Measurements from ENCODE around the gene NHSL2.

NHSL2 gene

GRCh38 chrX:72124540-72125201 lies 214.0 kb downstream of the NHSL2 start:
- no peaks in the 10 kb centered on the region for H3K27me3 Mint-ChIP-seq (ENCODE audit: low read depth)
- peaks cover 9% of the 10 kb centered on the region for H3K9me3 Mint-ChIP-seq
- TF ChIP-seq, protein P1, sequence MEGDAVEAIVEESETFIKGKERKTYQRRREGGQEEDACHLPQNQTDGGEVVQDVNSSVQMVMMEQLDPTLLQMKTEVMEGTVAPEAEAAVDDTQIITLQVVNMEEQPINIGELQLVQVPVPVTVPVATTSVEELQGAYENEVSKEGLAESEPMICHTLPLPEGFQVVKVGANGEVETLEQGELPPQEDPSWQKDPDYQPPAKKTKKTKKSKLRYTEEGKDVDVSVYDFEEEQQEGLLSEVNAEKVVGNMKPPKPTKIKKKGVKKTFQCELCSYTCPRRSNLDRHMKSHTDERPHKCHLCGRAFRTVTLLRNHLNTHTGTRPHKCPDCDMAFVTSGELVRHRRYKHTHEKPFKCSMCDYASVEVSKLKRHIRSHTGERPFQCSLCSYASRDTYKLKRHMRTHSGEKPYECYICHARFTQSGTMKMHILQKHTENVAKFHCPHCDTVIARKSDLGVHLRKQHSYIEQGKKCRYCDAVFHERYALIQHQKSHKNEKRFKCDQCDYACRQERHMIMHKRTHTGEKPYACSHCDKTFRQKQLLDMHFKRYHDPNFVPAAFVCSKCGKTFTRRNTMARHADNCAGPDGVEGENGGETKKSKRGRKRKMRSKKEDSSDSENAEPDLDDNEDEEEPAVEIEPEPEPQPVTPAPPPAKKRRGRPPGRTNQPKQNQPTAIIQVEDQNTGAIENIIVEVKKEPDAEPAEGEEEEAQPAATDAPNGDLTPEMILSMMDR (IDR thresholded peaks at IDR 0.05; ENCODE audit: unreplicated experiment in 3 of 3) = no peak
- H3K4me1 Mint-ChIP-seq = peaks cover 67% of the 10 kb centered on the region
- no peak overlapping the region for H3K4me3 Mint-ChIP-seq
- peaks cover 11% of the 10 kb centered on the region for H3K36me3 Mint-ChIP-seq (ENCODE audit: low read depth)
- H3K27ac Mint-ChIP-seq = peak overlapping the region; percentile 54 to 97 (median 76)

GRCh38 chrX:72125331-72126047 lies 214.8 kb downstream of the NHSL2 start:
- Mint-ChIP-seq H3K27me3 (ENCODE audit: low read depth) (no peaks in the 10 kb centered on the region), H3K36me3 (ENCODE audit: low read depth) (peaks cover 19% of the 10 kb centered on the region), H3K4me3 (no peak overlapping the region), H3K9me3 (peaks cover 16% of the 10 kb centered on the region), H3K27ac (peak overlapping the region; percentile 52 to 97 (median 76)), H3K4me1 (peaks cover 71% of the 10 kb centered on the region)
- TF ChIP-seq, protein P1 (IDR thresholded peaks at IDR 0.05; ENCODE audit: unreplicated experiment in 3 of 3) = no peak

- Mint-ChIP-seq H3K27ac (peak overlapping the region; percentile 67 to 83 (median 76)), H3K36me3 (ENCODE audit: low read depth) (peaks cover 21% of the 10 kb centered on the region), H3K4me3 (no peak overlapping the region), H3K27me3 (ENCODE audit: low read depth) (no peaks in the 10 kb centered on the region), H3K9me3 (peaks cover 18% of the 10 kb centered on the region), H3K4me1 (peaks cover 67% of the 10 kb centered on the region)
- TF ChIP-seq, protein P1 (IDR thresholded peaks at IDR 0.05; ENCODE audit: unreplicated experiment in 3 of 3) = no peak
Measured at GRCh38 chrX:72126048-72126415, 215.4 kb downstream of the NHSL2 start.

DNA sequence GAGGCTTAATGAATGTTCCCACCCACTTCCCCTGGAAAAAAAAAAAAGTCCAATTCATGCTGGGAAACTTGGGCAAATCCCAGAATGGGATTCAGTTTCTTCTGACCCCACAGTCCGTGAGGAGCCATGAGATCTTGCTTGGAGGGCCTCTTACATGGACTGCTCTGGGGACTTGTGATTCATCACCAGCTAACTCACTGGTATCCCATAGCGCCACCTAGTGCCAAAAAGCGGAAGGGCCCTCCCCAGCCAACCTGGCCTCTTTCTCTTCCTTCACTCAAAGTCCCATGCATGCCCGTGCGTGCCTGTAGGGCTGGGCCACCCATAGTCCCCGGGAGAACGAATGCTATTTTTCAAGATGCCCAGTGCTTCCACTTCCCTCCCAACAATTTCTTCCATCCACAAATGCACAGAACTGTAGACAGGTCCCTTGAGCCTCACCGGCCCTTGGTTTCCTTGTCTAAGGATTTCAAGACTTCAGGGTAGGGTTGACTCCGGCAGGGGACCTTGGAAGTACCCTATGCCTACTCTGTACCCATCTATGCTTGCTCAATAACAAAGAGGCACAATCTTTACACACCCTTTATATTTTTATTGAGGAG lies 216.0 kb downstream of the NHSL2 start:
- Mint-ChIP-seq H3K27me3 (ENCODE audit: low read depth) (no peaks in the 10 kb centered on the region), H3K27ac (peak overlapping the region; percentile 67 to 83 (median 76)), H3K4me1 (peaks cover 62% of the 10 kb centered on the region), H3K4me3 (peak overlapping the region; percentile 2 to 63 (median 63)), H3K36me3 (ENCODE audit: low read depth) (peaks cover 21% of the 10 kb centered on the region), H3K9me3 (peaks cover 18% of the 10 kb centered on the region)
- TF ChIP-seq, protein P1 (IDR thresholded peaks at IDR 0.05; ENCODE audit: unreplicated experiment in 3 of 3) = peak; percentile 70 to 73 (median 71)

DNA sequence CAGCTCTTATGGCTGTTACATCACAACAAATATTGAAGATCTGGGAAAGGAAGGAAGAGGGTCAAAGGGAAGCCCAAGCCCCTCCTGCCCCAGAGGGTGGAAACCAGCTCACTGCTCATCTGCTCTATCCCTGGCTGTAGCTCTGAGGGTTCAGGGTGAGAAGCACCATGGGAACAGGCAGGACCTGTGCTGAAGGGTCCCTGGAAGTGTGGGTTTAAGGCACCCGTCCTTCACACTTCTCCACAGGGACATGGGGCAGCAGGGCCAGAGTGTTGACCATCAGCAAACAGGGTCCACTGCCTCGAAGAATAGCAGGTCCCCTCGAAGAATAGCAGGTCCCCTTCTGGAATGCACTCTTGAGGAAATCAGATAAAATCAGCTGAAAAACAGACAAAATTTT lies 216.7 kb downstream of the NHSL2 start:
- no peaks in the 10 kb centered on the region for H3K27me3 Mint-ChIP-seq (ENCODE audit: low read depth)
- peaks cover 67% of the 10 kb centered on the region for H3K4me1 Mint-ChIP-seq
- TF ChIP-seq, protein P1 (IDR thresholded peaks at IDR 0.05; ENCODE audit: unreplicated experiment in 3 of 3) = no peak
- H3K27ac Mint-ChIP-seq = peak overlapping the region; percentile 67 to 83 (median 76)
- H3K4me3 Mint-ChIP-seq = no peak overlapping the region
- peaks cover 18% of the 10 kb centered on the region for H3K9me3 Mint-ChIP-seq
- peaks cover 21% of the 10 kb centered on the region for H3K36me3 Mint-ChIP-seq (ENCODE audit: low read depth)

Measured in nephron (organoid).